GM21360 (cell line): ENCODE results near the gene ANGPTL7.

Experiments
- ATAC-seq: cut with Tn5 transposase; IDR thresholded peaks from one replicate; pipeline ENCODE4 v1.9.1; 2021; ENCODE audit warnings: mild to moderate bottlenecking, moderate library complexity; ENCODE audit not compliant: unreplicated experiment

The ANGPTL7 gene

DNA sequence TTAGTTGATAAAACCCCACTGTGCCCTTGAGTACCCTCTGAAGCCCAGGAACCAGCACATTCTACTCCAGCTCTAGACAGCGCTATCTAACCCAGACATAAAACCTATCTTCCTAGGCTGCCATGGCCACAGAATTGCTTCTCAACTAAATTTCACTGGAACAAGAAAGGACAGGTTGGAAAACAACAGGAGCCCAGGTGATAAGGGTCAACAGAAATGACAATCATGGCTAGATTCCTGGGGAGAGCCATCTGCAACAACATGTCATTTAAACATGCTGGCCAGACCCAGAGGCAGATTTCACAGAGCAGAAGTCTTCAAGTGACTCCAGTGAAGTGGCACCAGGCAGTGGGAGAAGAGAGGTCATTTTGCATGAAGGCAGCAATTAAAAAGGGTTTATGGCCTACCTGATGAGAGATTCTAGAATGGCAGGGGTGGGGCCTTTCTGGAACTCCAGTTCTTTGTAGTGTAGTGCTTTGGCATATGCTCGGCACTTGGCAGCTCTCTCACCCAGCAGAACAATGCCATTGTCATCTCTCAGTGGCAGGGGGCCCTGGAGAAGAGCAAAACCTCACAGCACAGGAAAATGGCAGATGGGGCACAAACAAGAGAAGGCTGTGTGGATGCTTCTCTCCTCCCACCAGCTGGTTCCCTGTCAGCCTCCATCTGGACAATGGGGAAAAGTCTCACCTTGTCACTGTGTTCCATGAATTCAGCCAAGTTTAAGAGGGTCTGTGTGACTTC, 9.9 kb downstream of the ANGPTL7 start:
- no peak for ATAC-seq

DNA sequence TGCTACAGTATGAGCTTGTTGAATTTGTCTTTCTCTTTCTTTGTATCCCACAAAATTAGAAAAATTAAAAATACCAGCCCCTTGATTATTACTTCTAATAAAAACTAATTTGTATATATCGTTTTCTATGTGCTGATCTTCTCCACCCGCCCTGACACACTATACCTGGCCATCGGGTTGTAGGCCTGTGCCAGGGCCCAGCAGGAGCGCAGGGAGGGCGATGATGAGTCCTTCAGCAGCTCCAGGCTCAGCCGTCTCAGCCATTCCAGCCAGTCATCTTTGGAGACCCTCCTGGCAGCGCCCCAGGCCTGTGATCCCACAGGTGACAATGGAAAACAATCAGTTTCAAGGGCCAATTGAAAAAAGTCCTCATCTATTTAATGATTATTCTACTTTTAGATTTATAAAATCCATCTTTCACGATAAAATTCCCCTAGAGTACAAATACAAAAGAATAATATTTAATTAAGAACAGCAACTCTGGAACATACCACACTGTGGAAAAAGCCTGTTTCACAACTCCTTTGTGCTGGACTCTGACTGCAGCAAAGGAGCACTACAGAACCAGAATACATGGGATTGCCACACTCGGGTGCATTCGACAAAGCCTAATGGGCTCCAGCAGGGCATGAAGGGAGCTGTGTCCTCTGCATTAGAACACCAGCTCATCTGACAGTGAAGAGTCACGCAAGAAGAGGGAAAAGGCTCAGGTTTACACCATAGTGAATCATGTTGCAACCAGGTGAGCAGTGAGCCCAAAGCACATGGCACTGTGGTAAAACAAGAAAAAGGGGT, 15.4 kb downstream of the ANGPTL7 start:
- no peak for ATAC-seq

DNA sequence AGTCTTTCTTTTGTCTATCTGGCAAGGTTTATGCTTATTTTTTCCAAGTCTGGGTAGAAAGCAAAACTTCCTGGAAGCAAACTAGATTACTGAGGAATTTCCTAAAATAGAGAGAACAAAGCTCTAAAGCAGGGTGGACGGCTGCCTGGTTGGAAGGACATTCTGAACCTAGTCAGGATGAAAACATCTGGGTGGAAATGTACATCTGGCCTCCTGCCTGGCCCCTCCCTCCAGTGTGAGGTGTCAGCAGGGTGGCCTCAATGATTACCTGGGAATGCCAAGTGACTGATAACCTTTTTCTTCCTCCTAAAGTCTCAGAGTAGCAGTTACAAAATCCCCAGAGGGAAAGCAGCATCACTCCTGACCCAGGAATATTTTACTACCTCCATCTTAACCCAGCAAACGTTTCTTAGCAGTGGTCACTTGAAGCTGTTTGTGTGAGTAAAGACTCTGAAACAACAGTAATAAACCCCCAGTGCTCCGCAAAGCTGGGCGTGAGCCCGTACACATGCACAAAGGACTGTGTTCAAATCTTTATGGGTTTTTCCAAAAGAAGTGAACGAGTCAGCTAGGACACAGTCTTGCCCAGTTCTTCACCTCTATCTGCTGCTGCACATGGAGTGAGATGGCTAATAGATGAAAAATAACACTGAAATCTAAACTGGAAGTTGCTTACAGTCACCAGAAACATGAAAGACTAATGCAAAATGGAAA, 18.9 kb downstream of the ANGPTL7 start:
- ATAC-seq = no peak

DNA sequence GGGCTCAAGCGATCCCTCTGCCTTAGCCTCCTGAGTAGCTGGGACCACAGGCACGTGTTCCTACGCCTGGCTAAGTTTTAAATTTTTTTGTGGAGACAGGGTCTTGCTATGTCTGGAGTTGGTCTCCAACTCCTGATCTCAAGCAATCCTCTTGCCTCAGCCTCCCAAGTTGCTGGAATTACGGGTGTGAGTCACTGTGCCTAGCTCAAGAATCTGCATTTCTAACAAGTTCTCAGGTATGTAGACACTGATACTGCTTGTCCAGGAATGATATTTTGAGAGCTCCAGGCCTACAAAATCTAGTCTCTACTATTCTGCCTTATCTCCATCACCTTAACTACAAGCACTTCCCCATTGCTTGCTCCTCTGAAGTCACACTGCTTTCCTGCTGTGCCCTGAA, 22.3 kb downstream of the ANGPTL7 start:
- no peak for ATAC-seq

DNA sequence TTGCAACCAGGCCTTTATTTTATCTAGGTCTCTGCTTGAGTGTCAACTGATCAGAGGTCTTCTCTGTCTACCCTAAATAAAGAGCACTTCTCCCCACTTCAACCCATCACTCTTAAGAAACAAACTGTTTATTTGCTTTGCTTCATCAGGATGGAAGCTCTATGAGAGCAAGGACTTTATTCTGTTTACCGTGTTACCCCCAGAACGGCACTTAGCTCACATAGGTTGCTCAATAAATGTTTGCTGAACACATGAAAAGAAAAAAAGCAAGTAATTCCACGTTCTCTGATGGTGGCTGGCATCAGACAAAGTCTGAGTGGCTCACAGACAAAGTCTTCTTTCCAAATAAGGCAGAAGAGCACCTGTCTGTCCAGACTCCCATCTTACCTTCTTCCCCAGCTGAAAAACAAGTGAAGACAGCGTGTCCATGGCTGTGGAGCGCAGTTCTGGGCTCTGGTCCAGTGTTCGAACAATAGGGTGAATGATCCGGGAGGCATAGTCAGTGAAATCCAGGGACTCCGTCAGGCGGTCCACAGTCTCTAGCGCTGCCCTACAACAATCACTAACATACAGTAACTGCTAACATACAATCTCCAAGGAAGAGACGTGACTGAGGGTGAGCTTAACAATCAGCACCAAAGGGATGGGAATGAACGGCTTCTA, 22.9 kb downstream of the ANGPTL7 start:
- ATAC-seq = no peak

DNA sequence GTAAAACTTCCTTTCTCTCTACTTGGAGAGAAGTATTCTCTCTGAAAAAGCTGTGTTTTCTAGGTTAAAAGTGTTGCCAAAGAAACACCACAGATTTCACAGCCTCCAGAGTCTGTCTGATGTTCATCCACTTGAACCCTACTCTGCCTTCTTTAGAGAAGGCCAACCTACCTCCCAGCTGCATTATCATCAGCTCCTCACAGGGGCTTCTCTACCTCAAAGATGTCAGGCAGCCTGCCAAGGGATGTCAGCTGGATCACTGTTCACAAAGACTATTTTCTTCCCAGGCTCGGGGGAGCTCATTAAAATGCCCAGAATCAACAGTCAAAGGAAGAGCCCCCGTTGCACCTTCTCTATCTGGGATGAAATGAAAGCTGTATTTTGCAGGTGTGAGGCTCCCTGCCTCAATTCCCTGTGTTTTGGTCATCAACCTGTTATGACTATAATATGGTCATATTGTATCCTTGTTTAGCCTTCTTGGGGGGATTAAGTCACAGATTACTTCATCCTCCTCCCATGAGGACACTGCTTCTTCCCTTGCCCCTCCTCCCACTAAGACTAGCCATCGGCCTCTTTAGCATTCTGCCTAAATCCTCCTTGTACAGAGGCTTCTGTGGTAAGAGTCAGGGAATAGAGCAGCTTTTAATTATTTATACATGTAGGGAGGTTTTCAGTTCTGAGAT, 25.7 kb downstream of the ANGPTL7 start:
- ATAC-seq = no peak

- ATAC-seq = no peak
These were observed 26.3 kb downstream of the ANGPTL7 start for GRCh38 chr1:11215381-11216005.

GRCh38 chr1:11216074-11216473, 26.9 kb downstream of the ANGPTL7 start:
- no peak for ATAC-seq

DNA sequence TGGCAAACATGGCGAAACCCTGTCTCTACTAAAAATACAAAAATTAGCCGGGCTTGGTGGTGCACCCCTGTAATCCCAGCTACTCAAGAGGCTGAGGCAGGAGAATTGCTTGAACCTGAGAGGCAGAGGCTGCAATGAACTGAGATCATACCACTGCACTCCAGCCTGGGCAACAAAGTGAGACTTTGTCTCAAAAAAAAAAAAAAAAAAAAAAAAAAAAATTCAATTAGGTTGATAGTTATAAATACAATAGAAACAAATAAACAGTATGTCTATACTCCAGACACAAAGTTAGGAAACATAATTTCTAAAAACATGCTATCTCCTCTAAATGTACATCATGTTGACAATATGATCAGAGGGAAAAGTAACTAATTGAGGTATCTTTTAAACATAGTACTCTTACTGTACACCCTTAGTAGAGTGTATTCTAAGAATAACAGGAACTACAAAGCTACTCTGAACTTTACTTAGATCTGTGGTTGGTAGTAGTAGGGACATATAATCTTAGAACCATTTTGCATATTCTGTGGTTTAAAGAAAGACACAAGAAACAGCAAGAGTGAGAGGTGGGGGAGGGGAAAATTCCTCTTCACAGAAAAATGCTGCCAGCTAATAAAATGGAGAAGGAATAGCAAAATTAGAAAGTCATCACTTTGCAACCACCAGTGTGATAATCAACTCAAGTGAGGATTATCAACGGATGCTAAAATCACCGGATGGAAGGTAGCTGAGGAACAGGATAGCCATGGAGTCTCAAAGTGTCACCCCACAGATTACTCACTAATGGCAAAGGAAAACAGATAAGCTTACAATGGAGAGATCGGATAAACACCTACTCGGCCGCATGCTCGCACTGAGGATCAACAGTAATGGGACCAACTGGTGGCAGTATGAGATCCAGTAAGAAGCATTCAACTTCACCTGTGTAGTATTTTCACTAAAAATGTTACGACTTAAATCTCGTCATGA, 38.2 kb downstream of the ANGPTL7 start:
- ATAC-seq = peak; percentile 62

- ATAC-seq = no peak
These were observed 40.0 kb downstream of the ANGPTL7 start for GRCh38 chr1:11229203-11229602.

GRCh38 chr1:11233208-11233607, 44.1 kb downstream of the ANGPTL7 start:
- no peak for ATAC-seq

GRCh38 chr1:11237356-11237755, 48.2 kb downstream of the ANGPTL7 start:
- ATAC-seq = no peak

DNA sequence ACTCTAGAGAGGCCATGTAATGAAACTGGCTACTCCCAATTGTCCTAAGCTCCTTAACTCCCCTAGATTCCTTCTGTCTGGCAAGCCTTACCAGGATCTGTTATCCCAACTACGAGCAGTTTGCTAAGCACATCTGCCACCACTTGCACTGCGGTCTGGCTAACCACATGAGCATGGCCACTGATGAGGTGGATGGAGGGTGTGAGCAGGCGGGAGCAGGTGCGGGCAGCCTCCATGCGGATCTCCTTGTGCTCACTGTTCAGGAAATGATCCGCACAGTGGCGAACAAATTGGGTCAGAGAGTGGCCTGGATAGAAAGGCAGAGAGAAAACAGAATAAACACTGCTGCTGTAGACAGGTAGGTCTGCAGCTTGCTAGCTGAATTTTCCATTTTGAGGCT, 49.2 kb downstream of the ANGPTL7 start:
- ATAC-seq = no peak

DNA sequence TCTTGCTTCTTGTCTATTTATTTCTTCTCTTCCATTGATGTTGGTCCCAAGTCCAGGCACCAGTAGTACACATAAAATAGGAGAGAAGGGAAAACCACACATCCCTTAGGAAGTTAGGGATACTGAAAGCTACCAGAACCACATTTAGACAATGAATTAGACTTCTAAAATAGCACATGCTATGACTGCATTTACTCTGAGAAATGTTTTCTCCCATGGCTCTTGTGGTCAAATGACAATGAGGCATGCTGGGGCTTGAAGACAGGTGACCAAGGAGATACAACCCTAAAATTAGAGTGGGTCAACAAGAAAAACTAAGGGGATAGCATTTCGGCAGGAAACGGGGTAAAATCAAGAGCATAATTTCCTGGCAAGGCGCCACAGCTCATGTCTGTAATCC, 56.1 kb downstream of the ANGPTL7 start:
- ATAC-seq = no peak
